ENCODE results near the gene LRRTM1.

The LRRTM1 gene

GRCh38 chr2:80348078-80348477, 43.5 kb upstream of the LRRTM1 start:
- TF ChIP-seq CTCF (IDR thresholded peaks at IDR 0.05; ENCODE audit: insufficient read depth, low read length) (no peak), SPI1 (IDR thresholded peaks at IDR 0.05; ENCODE audit: borderline replicate concordance, low read depth) (no peak), POLR2AphosphoS5 (IDR thresholded peaks at IDR 0.05; ENCODE audit: low read depth) (no peak), GABPA (IDR thresholded peaks at IDR 0.05; ENCODE audit: low read depth) (no peak), REST (IDR thresholded peaks at IDR 0.05; ENCODE audit: insufficient replicate concordance, low read depth) (no peak)
- Histone ChIP-seq H3K4me3 (replicated peaks; ENCODE audit: insufficient read depth, low read length) (no peak overlapping the region), H3K27me3 (ENCODE audit: insufficient read depth, poor library complexity, severe bottlenecking) (no peaks in the 10 kb centered on the region), H3K27ac (replicated peaks) (no peak overlapping the region)
- DNase-seq (ENCODE audit: low read depth in 1 of 2, low spot score in 1 of 2): no peak

- DNase-seq (ENCODE audit: low read depth in 1 of 2, low spot score in 1 of 2): no peak
- H3K27ac ChIP-seq (replicated peaks): no peak overlapping the region
- no peak overlapping the region for H3K4me3 ChIP-seq (replicated peaks; ENCODE audit: insufficient read depth, low read length)
- peaks cover 3% of the 10 kb centered on the region for H3K27me3 ChIP-seq (ENCODE audit: insufficient read depth, poor library complexity, severe bottlenecking)
- TF ChIP-seq CTCF (IDR thresholded peaks at IDR 0.05; ENCODE audit: insufficient read depth, low read length) (no peak), SPI1 (IDR thresholded peaks at IDR 0.05; ENCODE audit: borderline replicate concordance, low read depth) (no peak), POLR2AphosphoS5 (IDR thresholded peaks at IDR 0.05; ENCODE audit: low read depth) (no peak), GABPA (IDR thresholded peaks at IDR 0.05; ENCODE audit: low read depth) (no peak), REST (IDR thresholded peaks at IDR 0.05; ENCODE audit: insufficient replicate concordance, low read depth) (no peak)
Measured at GRCh38 chr2:80340022-80340421, 35.5 kb upstream of the LRRTM1 start.

GRCh38 chr2:80338794-80339193, 34.2 kb upstream of the LRRTM1 start:
- Histone ChIP-seq H3K27ac (replicated peaks) (no peak overlapping the region), H3K4me3 (replicated peaks; ENCODE audit: insufficient read depth, low read length) (no peak overlapping the region), H3K27me3 (ENCODE audit: insufficient read depth, poor library complexity, severe bottlenecking) (peaks cover 3% of the 10 kb centered on the region)
- DNase-seq (ENCODE audit: low read depth in 1 of 2, low spot score in 1 of 2): no peak
- TF ChIP-seq GABPA (IDR thresholded peaks at IDR 0.05; ENCODE audit: low read depth) (no peak), SPI1 (IDR thresholded peaks at IDR 0.05; ENCODE audit: borderline replicate concordance, low read depth) (no peak), REST (IDR thresholded peaks at IDR 0.05; ENCODE audit: insufficient replicate concordance, low read depth) (no peak), CTCF (IDR thresholded peaks at IDR 0.05; ENCODE audit: insufficient read depth, low read length) (no peak), POLR2AphosphoS5 (IDR thresholded peaks at IDR 0.05; ENCODE audit: low read depth) (no peak)
